ENCODE data around the gene LRRC52.
"Not testable (repeated sequence)": the region's sequence is repeated elsewhere in the genome, so short reads cannot be mapped to it uniquely, and the experiment has no call there.

Gene LRRC52

GRCh38 chr1:165580931-165581871 is 37.4 kb downstream of the LRRC52 start:
- no peaks in the 10 kb centered on the region for H3K36me3 ChIP-seq (ENCODE audit: control insufficient read depth in 2 of 2, insufficient read depth in 2 of 2, low read length in 2 of 2)
- H3K27ac ChIP-seq (ENCODE audit: low read length): no peak overlapping the region
- peaks cover 0 to 2% of the 10 kb centered on the region in 2 donors for H3K27me3 ChIP-seq (ENCODE audit: control insufficient read depth in 1 of 2, insufficient read depth in 2 of 2, low read length in 2 of 2)
- no peaks in the 10 kb centered on the region for H3K9me3 ChIP-seq (ENCODE audit: control insufficient read depth in 2 of 2, low read length in 2 of 2)
- H3K4me3 ChIP-seq (ENCODE audit: low read length in 2 of 2): no peak overlapping the region
- H3K4me1 ChIP-seq (ENCODE audit: control insufficient read depth, insufficient read depth, low read length): no peaks in the 10 kb centered on the region
- H3K9ac ChIP-seq (ENCODE audit: low read length in 2 of 2): no peak overlapping the region

GRCh38 chr1:165581926-165582325 is 38.1 kb downstream of the LRRC52 start:
- peaks cover 0 to 2% of the 10 kb centered on the region in 2 donors for H3K27me3 ChIP-seq (ENCODE audit: control insufficient read depth in 1 of 2, insufficient read depth in 2 of 2, low read length in 2 of 2)
- no peaks in the 10 kb centered on the region for H3K9me3 ChIP-seq (ENCODE audit: control insufficient read depth in 2 of 2, low read length in 2 of 2)
- H3K4me1 ChIP-seq (ENCODE audit: control insufficient read depth, insufficient read depth, low read length): no peaks in the 10 kb centered on the region
- H3K9ac ChIP-seq (ENCODE audit: low read length in 2 of 2): no peak overlapping the region
- no peaks in the 10 kb centered on the region for H3K36me3 ChIP-seq (ENCODE audit: control insufficient read depth in 2 of 2, insufficient read depth in 2 of 2, low read length in 2 of 2)
- no peak overlapping the region for H3K27ac ChIP-seq (ENCODE audit: low read length)
- no peak overlapping the region for H3K4me3 ChIP-seq (ENCODE audit: low read length in 2 of 2)

- H3K27me3 ChIP-seq (ENCODE audit: control insufficient read depth in 1 of 2, insufficient read depth in 2 of 2, low read length in 2 of 2): peaks cover 4 to 6% of the 10 kb centered on the region in 2 donors
- H3K27ac ChIP-seq (ENCODE audit: low read length): no peak overlapping the region
- no peak overlapping the region for H3K9ac ChIP-seq (ENCODE audit: low read length in 2 of 2)
- no peaks in the 10 kb centered on the region for H3K4me1 ChIP-seq (ENCODE audit: control insufficient read depth, insufficient read depth, low read length)
- H3K9me3 ChIP-seq (ENCODE audit: control insufficient read depth in 2 of 2, low read length in 2 of 2): no peaks in the 10 kb centered on the region
- no peak overlapping the region for H3K4me3 ChIP-seq (ENCODE audit: low read length in 2 of 2)
- no peaks in the 10 kb centered on the region for H3K36me3 ChIP-seq (ENCODE audit: control insufficient read depth in 2 of 2, insufficient read depth in 2 of 2, low read length in 2 of 2)
Observed at GRCh38 chr1:165586398-165586797, 42.6 kb downstream of the LRRC52 start.

GRCh38 chr1:165591391-165591790 is 47.6 kb downstream of the LRRC52 start:
- H3K27me3 ChIP-seq (ENCODE audit: control insufficient read depth in 1 of 2, insufficient read depth in 2 of 2, low read length in 2 of 2): peaks cover 11 to 15% of the 10 kb centered on the region in 2 donors
- H3K4me3 ChIP-seq (ENCODE audit: low read length in 2 of 2); H3K9me3 ChIP-seq (ENCODE audit: control insufficient read depth in 2 of 2, low read length in 2 of 2); H3K4me1 ChIP-seq (ENCODE audit: control insufficient read depth, insufficient read depth, low read length); H3K9ac ChIP-seq (ENCODE audit: low read length in 2 of 2); H3K27ac ChIP-seq (ENCODE audit: low read length); H3K36me3 ChIP-seq (ENCODE audit: control insufficient read depth in 2 of 2, insufficient read depth in 2 of 2, low read length in 2 of 2): not testable (repeated sequence)

DNA sequence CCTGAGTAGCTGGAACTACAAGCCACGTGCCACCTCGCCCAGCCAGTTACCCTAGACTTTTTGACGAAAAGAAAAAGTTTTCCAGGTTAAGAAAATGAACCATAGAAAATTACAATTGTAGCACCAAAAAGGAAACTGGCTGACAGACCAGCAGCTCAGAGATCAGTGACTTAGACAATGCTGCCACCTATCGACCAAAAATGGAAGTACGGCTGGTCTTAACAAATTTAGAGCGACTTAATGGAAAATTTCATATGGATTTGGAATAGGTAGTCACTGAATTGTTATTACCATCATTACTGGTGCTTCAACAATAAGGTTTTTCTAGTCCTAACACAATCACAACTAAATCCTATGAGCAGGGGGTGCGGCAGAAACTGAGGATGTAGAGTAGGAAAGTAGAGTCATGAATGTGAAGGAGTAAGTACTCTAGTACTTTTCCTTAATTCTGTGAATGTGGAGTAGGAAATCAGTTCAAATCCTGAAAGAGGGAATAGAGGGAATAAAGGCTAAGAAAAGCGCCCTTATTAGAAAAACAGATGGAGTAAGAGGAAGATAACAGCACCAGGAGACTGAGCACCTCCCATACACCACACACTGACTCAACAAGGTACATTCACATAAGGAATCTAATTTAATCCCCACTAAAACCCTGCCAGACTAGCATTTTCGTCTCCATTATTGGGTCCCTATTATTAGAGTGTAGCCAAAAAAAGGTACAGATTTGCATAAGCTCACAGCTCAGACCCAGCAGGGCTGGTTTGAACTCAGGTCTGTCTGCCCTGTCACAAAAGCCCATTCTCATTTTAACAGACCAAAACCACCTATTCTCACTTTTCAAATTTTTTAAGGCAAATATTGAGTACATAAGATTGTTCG is 49.4 kb downstream of the LRRC52 start:
- no peaks in the 10 kb centered on the region for H3K4me1 ChIP-seq (ENCODE audit: control insufficient read depth, insufficient read depth, low read length)
- no peaks in the 10 kb centered on the region for H3K9me3 ChIP-seq (ENCODE audit: control insufficient read depth in 2 of 2, low read length in 2 of 2)
- peaks cover 7 to 13% of the 10 kb centered on the region in 2 donors for H3K27me3 ChIP-seq (ENCODE audit: control insufficient read depth in 1 of 2, insufficient read depth in 2 of 2, low read length in 2 of 2)
- no peak overlapping the region for H3K27ac ChIP-seq (ENCODE audit: low read length)
- no peaks in the 10 kb centered on the region for H3K36me3 ChIP-seq (ENCODE audit: control insufficient read depth in 2 of 2, insufficient read depth in 2 of 2, low read length in 2 of 2)
- no peak overlapping the region for H3K4me3 ChIP-seq (ENCODE audit: low read length in 2 of 2)
- H3K9ac ChIP-seq (ENCODE audit: low read length in 2 of 2): no peak overlapping the region

DNA sequence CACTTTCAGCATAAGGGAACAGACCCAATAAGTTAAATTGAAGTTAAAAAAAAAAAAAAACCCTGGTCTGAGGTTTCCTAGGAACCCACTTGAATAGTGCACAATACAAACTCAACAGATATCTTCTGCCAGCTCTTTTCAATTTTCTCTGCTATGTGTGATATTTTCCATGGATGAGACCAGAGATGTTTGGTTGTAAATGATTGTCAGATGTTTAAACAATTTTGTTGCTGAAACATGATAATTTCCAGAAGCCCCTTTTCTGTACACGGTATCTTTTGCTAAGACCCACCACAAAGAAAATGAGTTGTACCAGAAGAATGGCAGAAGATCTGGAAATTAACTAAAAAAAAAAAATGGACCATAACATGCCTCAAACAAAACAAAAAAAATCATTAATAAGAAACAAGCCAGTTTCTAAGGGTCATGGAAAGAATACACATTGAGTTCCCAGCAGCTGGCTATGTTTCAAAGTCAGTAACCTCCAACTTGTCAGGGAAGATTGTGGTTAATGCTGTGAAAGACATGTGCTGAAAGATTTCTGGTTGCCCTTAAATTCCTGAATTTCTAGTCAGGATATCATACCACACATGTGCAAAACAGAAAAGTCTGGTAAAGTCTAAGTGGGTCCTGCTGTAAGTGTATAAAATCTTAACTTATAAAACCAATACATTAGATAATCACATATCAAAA is 51.6 kb downstream of the LRRC52 start:
- Histone ChIP-seq H3K9ac (ENCODE audit: low read length in 2 of 2) (no peak overlapping the region), H3K36me3 (ENCODE audit: control insufficient read depth in 2 of 2, insufficient read depth in 2 of 2, low read length in 2 of 2) (no peaks in the 10 kb centered on the region), H3K27me3 (ENCODE audit: control insufficient read depth in 1 of 2, insufficient read depth in 2 of 2, low read length in 2 of 2) (peaks cover 7 to 11% of the 10 kb centered on the region in 2 donors), H3K27ac (ENCODE audit: low read length) (no peak overlapping the region), H3K4me3 (ENCODE audit: low read length in 2 of 2) (no peak overlapping the region), H3K4me1 (ENCODE audit: control insufficient read depth, insufficient read depth, low read length) (peaks cover 4% of the 10 kb centered on the region), H3K9me3 (ENCODE audit: control insufficient read depth in 2 of 2, low read length in 2 of 2) (no peaks in the 10 kb centered on the region)

- H3K9me3 ChIP-seq (ENCODE audit: control insufficient read depth in 2 of 2, low read length in 2 of 2): no peaks in the 10 kb centered on the region
- peak overlapping the region; percentile 71 to 72 for H3K9ac ChIP-seq (ENCODE audit: low read length in 2 of 2)
- H3K4me1 ChIP-seq (ENCODE audit: control insufficient read depth, insufficient read depth, low read length): peaks cover 4% of the 10 kb centered on the region
- no peaks in the 10 kb centered on the region for H3K36me3 ChIP-seq (ENCODE audit: control insufficient read depth in 2 of 2, insufficient read depth in 2 of 2, low read length in 2 of 2)
- peaks cover 4 to 7% of the 10 kb centered on the region in 2 donors for H3K27me3 ChIP-seq (ENCODE audit: control insufficient read depth in 1 of 2, insufficient read depth in 2 of 2, low read length in 2 of 2)
- H3K27ac ChIP-seq (ENCODE audit: low read length): peak overlapping the region; percentile 37
- peak overlapping the region; percentile 84 to 86 for H3K4me3 ChIP-seq (ENCODE audit: low read length in 2 of 2)
Observed at GRCh38 chr1:165597883-165598675, 54.3 kb downstream of the LRRC52 start.

- Histone ChIP-seq H3K27me3 (ENCODE audit: control insufficient read depth in 1 of 2, insufficient read depth in 2 of 2, low read length in 2 of 2) (peaks cover 0 to 2% of the 10 kb centered on the region in 2 donors), H3K36me3 (ENCODE audit: control insufficient read depth in 2 of 2, insufficient read depth in 2 of 2, low read length in 2 of 2) (no peaks in the 10 kb centered on the region), H3K9ac (ENCODE audit: low read length in 2 of 2) (peak overlapping the region; percentile 71 to 72), H3K27ac (ENCODE audit: low read length) (peak overlapping the region; percentile 37), H3K4me3 (ENCODE audit: low read length in 2 of 2) (peak overlapping the region; percentile 84 to 86), H3K4me1 (ENCODE audit: control insufficient read depth, insufficient read depth, low read length) (peaks cover 4% of the 10 kb centered on the region), H3K9me3 (ENCODE audit: control insufficient read depth in 2 of 2, low read length in 2 of 2) (no peaks in the 10 kb centered on the region)
Observed at GRCh38 chr1:165598676-165599059, 54.9 kb downstream of the LRRC52 start.

- H3K36me3 ChIP-seq (ENCODE audit: control insufficient read depth in 2 of 2, insufficient read depth in 2 of 2, low read length in 2 of 2): no peaks in the 10 kb centered on the region
- H3K27ac ChIP-seq (ENCODE audit: low read length): no peak overlapping the region
- no peaks in the 10 kb centered on the region for H3K9me3 ChIP-seq (ENCODE audit: control insufficient read depth in 2 of 2, low read length in 2 of 2)
- no peak overlapping the region for H3K9ac ChIP-seq (ENCODE audit: low read length in 2 of 2)
- peaks cover 4% of the 10 kb centered on the region for H3K4me1 ChIP-seq (ENCODE audit: control insufficient read depth, insufficient read depth, low read length)
- no peaks in the 10 kb centered on the region for H3K27me3 ChIP-seq (ENCODE audit: control insufficient read depth in 1 of 2, insufficient read depth in 2 of 2, low read length in 2 of 2)
- H3K4me3 ChIP-seq (ENCODE audit: low read length in 2 of 2): no peak overlapping the region
Observed at GRCh38 chr1:165600793-165601192, 57.0 kb downstream of the LRRC52 start.

- H3K27me3 ChIP-seq (ENCODE audit: control insufficient read depth in 1 of 2, insufficient read depth in 2 of 2, low read length in 2 of 2): no peaks in the 10 kb centered on the region
- no peak overlapping the region for H3K4me3 ChIP-seq (ENCODE audit: low read length in 2 of 2)
- H3K36me3 ChIP-seq (ENCODE audit: control insufficient read depth in 2 of 2, insufficient read depth in 2 of 2, low read length in 2 of 2): no peaks in the 10 kb centered on the region
- H3K9ac ChIP-seq (ENCODE audit: low read length in 2 of 2): no peak overlapping the region
- no peak overlapping the region for H3K27ac ChIP-seq (ENCODE audit: low read length)
- no peaks in the 10 kb centered on the region for H3K4me1 ChIP-seq (ENCODE audit: control insufficient read depth, insufficient read depth, low read length)
- no peaks in the 10 kb centered on the region for H3K9me3 ChIP-seq (ENCODE audit: control insufficient read depth in 2 of 2, low read length in 2 of 2)
Observed at GRCh38 chr1:165603810-165604209, 60.0 kb downstream of the LRRC52 start.
